Measurements from ENCODE around the gene LHFPL3.

Gene LHFPL3

DNA sequence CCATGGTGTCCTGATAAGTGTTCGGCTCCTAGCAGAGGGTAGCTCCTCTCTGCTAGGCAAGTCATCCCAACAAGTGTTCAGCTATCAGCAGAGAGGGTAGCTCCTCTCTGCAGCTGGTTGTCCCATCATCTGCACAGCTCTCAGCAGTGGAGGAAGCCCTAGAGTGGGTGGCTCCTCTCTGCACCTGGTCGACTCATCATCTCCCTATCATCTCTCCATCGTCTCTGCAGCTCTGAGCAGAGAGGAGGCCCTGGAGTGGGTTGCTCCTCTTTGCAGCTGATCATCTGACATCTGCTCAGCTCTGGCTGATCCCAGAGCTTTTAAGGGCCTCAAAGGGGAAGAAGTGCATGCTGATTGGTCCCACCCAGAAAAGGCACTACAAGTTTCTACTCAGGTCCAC lies 485.7 kb downstream of the LHFPL3 start:
- no peak for TF ChIP-seq JUND (IDR thresholded peaks at IDR 0.05; ENCODE audit: low read depth)
- DNase-seq (ENCODE audit: low read depth in 1 of 2, low spot score in 1 of 2) = no peak
- in situ Hi-C loops (cut with HindIII; ENCODE audit: low pct_unique_long_range_greater_than_20kb, low sequenced_read_pairs) = no loop called here

DNA sequence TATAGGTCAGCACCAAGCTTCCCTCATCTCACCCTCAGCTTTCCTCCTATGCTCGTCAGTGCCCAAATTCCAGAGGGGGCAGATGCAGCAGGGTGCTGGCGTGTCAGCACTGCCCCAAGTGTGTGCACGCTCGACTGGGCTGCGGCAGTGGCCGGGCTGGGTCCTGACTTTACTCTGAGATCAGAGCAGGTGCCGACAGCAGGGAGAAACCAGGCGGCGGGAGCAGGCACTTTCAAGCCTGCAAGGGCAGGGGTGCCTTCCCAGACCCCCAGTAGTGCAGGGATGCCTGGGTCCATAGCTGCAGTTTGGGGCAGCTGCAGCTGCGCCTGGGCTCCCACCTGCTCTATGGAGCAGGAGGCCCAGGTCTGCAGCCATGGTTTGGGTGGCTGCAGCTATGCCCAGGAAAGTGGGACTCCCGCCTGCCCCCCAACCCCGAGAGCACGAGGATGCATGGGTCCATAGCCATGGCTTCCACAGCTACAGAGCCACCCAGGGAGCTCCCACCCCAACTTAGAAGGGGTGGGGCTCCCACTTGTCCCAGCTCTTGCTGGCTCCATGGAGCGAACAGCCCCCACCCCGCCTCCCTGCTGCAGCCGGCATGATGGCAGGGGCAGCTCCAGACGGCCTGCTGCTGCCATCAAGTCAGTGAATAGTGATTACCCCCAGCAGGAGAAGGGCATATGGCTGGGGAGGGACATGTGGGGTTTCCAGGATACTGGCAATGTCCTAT lies 486.4 kb downstream of the LHFPL3 start:
- TF ChIP-seq JUND (IDR thresholded peaks at IDR 0.05; ENCODE audit: low read depth) = no peak
- no peak for DNase-seq (ENCODE audit: low read depth in 1 of 2, low spot score in 1 of 2)
- in situ Hi-C loops (cut with HindIII; ENCODE audit: low pct_unique_long_range_greater_than_20kb, low sequenced_read_pairs) = no loop called here

DNA sequence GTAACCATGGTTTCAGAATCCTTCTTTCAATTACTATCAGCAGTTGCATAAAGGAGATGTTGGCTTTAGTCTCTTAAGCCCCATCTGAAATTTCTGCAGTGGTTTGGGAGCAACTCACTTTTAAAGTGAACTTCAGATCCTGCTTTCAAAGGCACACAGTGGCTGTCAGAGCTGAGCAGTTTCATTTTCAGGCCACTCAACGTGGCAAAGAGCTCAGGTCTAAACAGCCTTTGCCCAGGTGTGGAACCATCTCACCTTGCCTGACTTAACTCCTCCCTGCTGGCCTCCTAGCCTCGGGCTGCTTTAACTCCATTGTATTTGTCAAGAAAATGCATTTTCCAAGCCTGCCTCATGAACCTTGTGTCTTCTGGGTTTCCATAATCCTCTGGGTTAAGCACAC lies 488.1 kb downstream of the LHFPL3 start:
- in situ Hi-C loops (cut with HindIII; ENCODE audit: low pct_unique_long_range_greater_than_20kb, low sequenced_read_pairs) = no loop called here
- no peak for TF ChIP-seq JUND (IDR thresholded peaks at IDR 0.05; ENCODE audit: low read depth)
- DNase-seq (ENCODE audit: low read depth in 1 of 2, low spot score in 1 of 2) = no peak

DNA sequence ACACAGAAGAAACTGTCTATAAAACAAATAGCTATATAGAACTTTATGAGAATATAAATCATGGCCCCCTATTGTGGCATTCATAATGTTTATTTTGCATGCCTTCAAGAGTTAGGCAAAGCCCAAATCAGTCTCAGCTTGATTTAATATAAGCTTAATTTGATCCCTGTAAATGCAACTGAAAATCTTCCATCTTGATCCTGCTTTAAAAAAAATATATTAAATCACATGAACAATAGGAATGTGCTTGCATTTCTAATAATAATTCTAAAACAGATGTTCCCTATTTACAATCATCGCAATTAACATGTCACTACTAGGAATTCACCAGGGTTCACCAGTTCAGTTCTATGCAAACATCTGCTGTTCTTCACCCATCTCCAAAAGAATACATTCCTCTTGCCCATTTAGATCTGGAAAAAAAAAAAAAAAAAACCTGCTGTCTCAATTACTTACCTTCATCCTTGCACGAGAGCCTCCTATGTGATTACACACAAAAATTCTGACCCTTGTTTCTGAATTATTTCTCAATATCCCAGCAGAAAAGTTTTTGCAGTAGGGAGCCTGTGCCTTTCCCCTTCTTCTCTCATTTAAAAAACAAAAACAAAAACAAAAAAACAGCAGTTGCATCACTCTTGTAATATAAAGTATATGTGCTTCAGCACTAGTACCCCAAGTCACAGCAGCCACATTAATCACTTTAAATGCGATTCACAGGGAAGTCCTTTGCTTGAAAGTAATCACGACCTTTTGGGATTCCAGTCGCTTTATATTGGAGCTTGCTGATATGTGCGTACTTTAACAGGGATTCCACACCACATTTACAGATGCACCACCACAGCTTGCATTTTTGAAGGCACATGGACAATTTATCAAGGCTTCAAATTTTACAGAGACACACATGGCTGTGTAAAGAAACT lies 490.8 kb downstream of the LHFPL3 start:
- in situ Hi-C loops (cut with HindIII; ENCODE audit: low pct_unique_long_range_greater_than_20kb, low sequenced_read_pairs) = no loop called here
- no peak for TF ChIP-seq JUND (IDR thresholded peaks at IDR 0.05; ENCODE audit: low read depth)
- DNase-seq (ENCODE audit: low read depth in 1 of 2, low spot score in 1 of 2) = no peak

DNA sequence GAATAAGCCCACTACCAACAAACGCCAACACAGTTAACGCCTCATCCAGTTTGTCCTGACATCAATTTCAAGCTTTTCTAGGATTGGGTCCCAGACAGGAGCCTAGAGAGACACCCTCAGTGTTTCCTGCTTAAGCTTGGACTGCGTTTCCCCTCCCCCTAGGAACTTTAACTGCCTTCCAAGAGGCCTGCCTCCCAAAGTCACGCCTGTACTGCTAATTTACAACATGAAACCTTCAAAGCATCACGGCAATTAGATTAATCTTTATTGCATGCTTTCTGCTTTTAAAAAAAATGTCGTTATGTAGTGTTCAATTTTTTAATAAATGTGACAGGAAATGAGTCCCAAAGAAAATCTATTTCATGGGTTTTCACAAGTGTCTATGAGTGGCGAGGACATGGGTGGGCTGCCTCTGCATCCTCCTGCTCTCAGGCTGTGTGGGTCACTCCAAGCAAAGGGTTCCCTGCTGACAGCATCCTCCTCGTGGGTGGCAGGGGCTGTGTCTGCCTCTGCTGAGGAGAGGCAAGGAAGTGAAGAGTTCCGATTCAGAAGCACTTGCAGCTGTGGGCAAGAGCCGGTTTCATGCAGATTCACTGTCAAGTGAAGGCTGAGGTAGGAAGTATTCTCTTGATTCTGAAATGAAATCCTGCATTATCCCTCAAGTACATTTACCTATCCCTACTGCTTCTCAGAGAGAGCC lies 492.6 kb downstream of the LHFPL3 start:
- in situ Hi-C loops (cut with HindIII; ENCODE audit: low pct_unique_long_range_greater_than_20kb, low sequenced_read_pairs) = no loop called here
- no peak for DNase-seq (ENCODE audit: low read depth in 1 of 2, low spot score in 1 of 2)
- no peak for TF ChIP-seq JUND (IDR thresholded peaks at IDR 0.05; ENCODE audit: low read depth)

DNA sequence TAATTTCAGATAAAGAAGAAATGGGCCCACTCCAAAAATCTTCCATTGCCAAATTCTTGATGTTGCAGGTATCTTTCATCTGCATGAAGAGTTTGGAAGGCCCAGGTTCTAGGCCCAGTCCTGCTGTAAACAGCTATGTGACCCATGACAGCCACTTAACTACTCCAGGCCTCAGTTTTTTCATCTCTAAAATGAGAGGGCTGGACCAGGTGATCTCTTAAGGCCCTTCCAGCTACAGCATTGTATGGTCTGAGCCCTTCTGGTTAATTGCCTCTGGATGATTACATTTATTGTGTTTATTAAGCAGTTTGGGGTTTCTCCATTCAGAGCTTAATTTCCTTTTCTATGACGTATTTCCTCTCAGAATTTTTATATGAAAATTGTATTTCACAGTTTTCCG lies 494.8 kb downstream of the LHFPL3 start:
- no peak for DNase-seq (ENCODE audit: low read depth in 1 of 2, low spot score in 1 of 2)
- no peak for TF ChIP-seq JUND (IDR thresholded peaks at IDR 0.05; ENCODE audit: low read depth)
- in situ Hi-C loops (cut with HindIII; ENCODE audit: low pct_unique_long_range_greater_than_20kb, low sequenced_read_pairs) = no loop called here

DNA sequence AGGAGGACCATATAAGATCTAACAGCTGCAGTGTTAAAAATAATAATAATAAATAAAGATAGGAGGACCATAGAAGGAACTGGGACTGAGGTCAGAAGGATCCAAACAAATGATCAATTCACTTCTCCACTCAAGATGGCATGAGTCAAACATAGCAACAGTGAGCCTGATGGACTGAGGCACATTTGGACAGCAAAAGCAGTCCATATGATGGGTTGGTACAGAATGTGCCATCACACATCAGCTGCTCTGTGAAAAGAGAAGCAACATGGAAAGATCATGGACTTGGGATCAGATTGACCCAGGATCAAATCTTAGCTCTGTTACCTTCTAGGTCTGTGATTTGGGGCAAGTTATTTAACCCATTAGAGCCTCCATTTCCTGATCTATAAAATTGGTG lies 496.7 kb downstream of the LHFPL3 start:
- no peak for TF ChIP-seq JUND (IDR thresholded peaks at IDR 0.05; ENCODE audit: low read depth)
- in situ Hi-C loops (cut with HindIII; ENCODE audit: low pct_unique_long_range_greater_than_20kb, low sequenced_read_pairs) = no loop called here

DNA sequence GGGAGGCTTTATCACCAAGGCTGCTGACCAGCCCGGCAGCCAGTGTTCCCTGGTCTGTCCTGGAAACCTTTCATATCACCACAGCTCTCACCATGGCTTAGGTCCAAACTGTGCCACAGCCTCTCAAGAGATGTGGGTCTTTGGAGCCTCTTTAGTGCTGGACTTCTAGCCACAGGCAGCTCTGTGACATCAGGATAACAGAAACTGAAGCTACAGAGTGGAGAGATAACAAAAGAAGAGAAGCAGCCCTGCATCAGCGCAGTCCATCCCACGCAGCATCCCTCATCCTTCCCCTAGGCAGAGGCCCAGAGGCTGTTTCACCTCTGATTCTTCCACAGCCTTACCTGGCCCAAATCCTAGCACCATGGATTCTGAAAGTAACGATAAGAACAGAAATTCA lies 497.7 kb downstream of the LHFPL3 start:
- no peak for DNase-seq (ENCODE audit: low read depth in 1 of 2, low spot score in 1 of 2)
- in situ Hi-C loops (cut with HindIII; ENCODE audit: low pct_unique_long_range_greater_than_20kb, low sequenced_read_pairs) = no loop called here
- no peak for TF ChIP-seq JUND (IDR thresholded peaks at IDR 0.05; ENCODE audit: low read depth)

More for the DNA sequence above, 496.7 kb downstream of the LHFPL3 start:
- no peak for DNase-seq (ENCODE audit: low read depth in 1 of 2, low spot score in 1 of 2)

DNA sequence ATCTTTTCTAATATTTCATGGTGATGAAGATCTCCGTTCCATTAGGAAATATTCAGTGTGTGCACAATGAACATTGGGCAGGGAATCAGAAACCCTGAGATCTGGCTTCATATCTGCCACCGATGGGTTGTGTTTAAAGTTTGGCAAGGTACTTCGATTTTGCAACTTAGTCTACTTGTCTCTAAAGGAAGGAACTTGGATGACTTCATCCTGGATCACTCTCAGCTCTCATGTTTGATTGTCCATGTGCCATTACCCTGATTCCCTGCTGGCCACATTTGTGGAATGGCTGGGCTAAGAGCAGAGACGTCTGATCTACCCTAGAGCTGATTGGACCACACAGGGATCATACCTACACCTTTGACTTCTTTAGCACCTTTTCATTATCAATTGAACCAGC lies 508.6 kb downstream of the LHFPL3 start:
- no peak for TF ChIP-seq JUND (IDR thresholded peaks at IDR 0.05; ENCODE audit: low read depth)
- no peak for DNase-seq (ENCODE audit: low read depth in 1 of 2, low spot score in 1 of 2)
- in situ Hi-C loops (cut with HindIII; ENCODE audit: low pct_unique_long_range_greater_than_20kb, low sequenced_read_pairs) = no loop called here

DNA sequence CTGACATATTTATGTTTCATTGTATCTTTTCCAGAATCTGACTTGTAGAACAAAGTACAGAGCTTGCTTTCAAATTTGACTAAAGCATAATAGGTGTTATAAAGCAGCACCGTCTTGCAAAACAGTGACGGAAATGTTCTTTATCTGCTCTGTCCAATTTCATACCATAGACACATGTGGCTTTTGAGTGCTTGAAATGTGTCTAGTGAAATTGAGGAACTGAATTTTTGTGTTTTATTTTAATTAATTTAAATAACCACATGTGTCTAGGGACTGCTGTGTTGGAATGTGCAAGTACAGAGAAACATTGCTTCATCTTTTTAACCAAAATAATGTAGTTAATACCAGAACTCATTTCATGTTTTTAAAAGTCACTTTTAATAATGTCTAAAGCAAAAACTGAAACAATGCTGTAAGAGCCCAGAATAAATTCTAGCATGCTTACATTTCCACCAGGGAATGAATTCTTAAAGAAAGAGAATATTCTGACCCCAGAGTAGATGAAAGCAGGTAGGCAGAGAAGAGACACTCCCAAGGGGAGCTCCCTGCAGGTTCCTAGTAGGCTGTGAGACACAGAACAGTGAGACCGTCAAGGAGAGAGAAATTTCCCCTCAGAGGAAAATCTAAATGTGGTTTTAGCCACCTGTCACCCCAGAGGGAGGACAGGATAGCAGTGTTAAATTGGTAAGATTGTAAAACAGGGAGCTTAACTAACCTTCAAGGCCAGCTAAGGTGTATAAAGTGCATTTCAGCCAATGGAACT lies 510.3 kb downstream of the LHFPL3 start:
- DNase-seq (ENCODE audit: low read depth in 1 of 2, low spot score in 1 of 2) = no peak
- no peak for TF ChIP-seq JUND (IDR thresholded peaks at IDR 0.05; ENCODE audit: low read depth)
- in situ Hi-C loops (cut with HindIII; ENCODE audit: low pct_unique_long_range_greater_than_20kb, low sequenced_read_pairs) = no loop called here

DNA sequence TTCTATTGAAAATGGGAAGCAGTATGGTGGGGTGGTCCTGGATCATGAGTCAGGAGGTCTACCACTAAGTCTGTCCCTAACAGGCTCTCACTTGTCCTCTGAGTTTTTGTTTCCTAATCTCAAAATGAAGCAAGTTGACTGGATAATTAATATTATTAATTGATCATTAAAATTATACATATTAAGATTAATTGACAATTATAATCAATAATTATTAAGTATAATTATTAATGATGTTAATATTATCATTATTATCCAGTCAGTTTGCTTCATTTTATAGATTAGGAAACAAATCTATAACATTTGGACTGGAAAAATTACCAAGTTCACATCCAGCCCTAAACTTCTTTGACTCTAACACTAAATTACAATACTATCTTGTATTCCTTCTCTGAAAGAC lies 511.4 kb downstream of the LHFPL3 start:
- in situ Hi-C loops (cut with HindIII; ENCODE audit: low pct_unique_long_range_greater_than_20kb, low sequenced_read_pairs) = no loop called here
- no peak for TF ChIP-seq JUND (IDR thresholded peaks at IDR 0.05; ENCODE audit: low read depth)
- DNase-seq (ENCODE audit: low read depth in 1 of 2, low spot score in 1 of 2) = no peak

DNA sequence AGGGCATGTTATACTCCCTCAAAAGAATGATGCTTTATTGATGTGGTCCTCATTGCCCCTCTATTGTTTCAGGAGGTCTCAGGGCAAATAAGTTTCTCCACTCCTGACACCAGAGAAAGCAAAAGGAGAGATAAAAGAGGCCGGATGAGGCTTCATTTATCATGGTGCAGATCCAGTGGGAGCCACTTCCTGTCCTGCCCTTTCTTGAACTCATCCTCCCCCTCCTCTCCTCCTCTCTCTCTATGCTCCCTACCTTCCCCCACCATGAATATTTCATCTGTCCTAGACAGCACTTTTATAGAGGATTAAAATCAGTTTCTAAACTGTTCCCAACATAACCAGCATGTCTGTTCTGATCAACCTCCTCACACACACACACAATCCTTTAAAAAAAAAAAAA lies 513.4 kb downstream of the LHFPL3 start:
- in situ Hi-C loops (cut with HindIII; ENCODE audit: low pct_unique_long_range_greater_than_20kb, low sequenced_read_pairs) = no loop called here
- no peak for DNase-seq (ENCODE audit: low read depth in 1 of 2, low spot score in 1 of 2)
- TF ChIP-seq JUND (IDR thresholded peaks at IDR 0.05; ENCODE audit: low read depth) = no peak

Measured in T47D (cell line).